PFSK-1 (cell line): ENCODE results near the gene PRSS21.

ENCODE experiments used
- POLR2AphosphoS5 ChIP-seq: IDR thresholded peaks from 2 replicates; pipeline ENCODE4 v1.6.1; 2012; ENCODE audit warnings: low read depth, mild to moderate bottlenecking, control low read depth, low read length, moderate library complexity
- SIN3A ChIP-seq: IDR thresholded peaks from 2 replicates; pipeline ENCODE4 v1.6.1; 2012; ENCODE audit warnings: mild to moderate bottlenecking, low read length, moderate library complexity, borderline replicate concordance; ENCODE audit not compliant: insufficient read depth

DNA sequence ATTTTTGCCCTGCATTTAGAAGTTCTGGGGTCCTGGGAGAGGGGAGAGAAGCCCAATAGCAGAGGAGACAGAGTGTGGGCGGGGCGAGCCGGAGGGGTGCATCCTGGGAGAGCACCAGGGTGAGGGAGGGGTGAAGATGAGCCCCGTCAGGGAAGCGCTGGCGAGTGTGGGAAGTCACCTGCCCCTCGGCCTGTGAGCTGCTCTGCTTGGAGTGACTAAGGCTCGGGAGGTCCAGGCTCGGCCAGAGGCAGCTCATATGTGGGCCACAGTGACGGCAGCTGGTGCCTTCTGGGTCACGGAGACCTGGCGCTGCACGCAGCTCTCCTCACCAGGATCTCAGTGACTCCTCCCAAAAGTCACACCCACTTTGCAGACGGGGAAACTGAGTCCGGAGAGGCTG is 14.2 kb downstream of the PRSS21 start:
- TF ChIP-seq SIN3A = no peak
- no peak for TF ChIP-seq POLR2AphosphoS5
